ENCODE results near the gene SNX14.

The SNX14 gene

GRCh38 chr6:85468326-85468725 is 125.3 kb downstream of the SNX14 start:
- Histone ChIP-seq H3K4me3 (ENCODE audit: insufficient read depth, low read depth, low read length, poor library complexity, severe bottlenecking) (no peak overlapping the region), H3K9me3 (ENCODE audit: control insufficient read depth, low read length) (no peaks in the 10 kb centered on the region), H3K27me3 (replicated peaks; ENCODE audit: control insufficient read depth, insufficient read depth, low read length, poor library complexity, severe bottlenecking) (peaks cover 3% of the 10 kb centered on the region), H3K4me1 (ENCODE audit: control insufficient read depth, insufficient read depth, low read length, poor library complexity, severe bottlenecking) (no peaks in the 10 kb centered on the region), H3K27ac (ENCODE audit: insufficient read depth, low read length, poor library complexity, severe bottlenecking) (no peak overlapping the region), H3K36me3 (ENCODE audit: control insufficient read depth, insufficient read depth, low read length) (no peaks in the 10 kb centered on the region)
- DNase-seq, result no peak

- H3K27ac ChIP-seq (ENCODE audit: insufficient read depth, low read length, poor library complexity, severe bottlenecking), result no peak overlapping the region
- H3K9me3 ChIP-seq (ENCODE audit: control insufficient read depth, low read length), result no peaks in the 10 kb centered on the region
- DNase-seq, result no peak
- H3K36me3 ChIP-seq (ENCODE audit: control insufficient read depth, insufficient read depth, low read length), result no peaks in the 10 kb centered on the region
- H3K27me3 ChIP-seq (replicated peaks; ENCODE audit: control insufficient read depth, insufficient read depth, low read length, poor library complexity, severe bottlenecking), result peaks cover 3% of the 10 kb centered on the region
- no peak overlapping the region for H3K4me3 ChIP-seq (ENCODE audit: insufficient read depth, low read depth, low read length, poor library complexity, severe bottlenecking)
- H3K4me1 ChIP-seq (ENCODE audit: control insufficient read depth, insufficient read depth, low read length, poor library complexity, severe bottlenecking), result no peaks in the 10 kb centered on the region
These were observed 127.9 kb downstream of the SNX14 start for GRCh38 chr6:85465762-85466161.

- H3K4me1 ChIP-seq (ENCODE audit: control insufficient read depth, insufficient read depth, low read length, poor library complexity, severe bottlenecking), result no peaks in the 10 kb centered on the region
- H3K9me3 ChIP-seq (ENCODE audit: control insufficient read depth, low read length), result no peaks in the 10 kb centered on the region
- H3K27me3 ChIP-seq (replicated peaks; ENCODE audit: control insufficient read depth, insufficient read depth, low read length, poor library complexity, severe bottlenecking), result peaks cover 3% of the 10 kb centered on the region
- no peak overlapping the region for H3K4me3 ChIP-seq (ENCODE audit: insufficient read depth, low read depth, low read length, poor library complexity, severe bottlenecking)
- no peaks in the 10 kb centered on the region for H3K36me3 ChIP-seq (ENCODE audit: control insufficient read depth, insufficient read depth, low read length)
- DNase-seq, result no peak
- H3K27ac ChIP-seq (ENCODE audit: insufficient read depth, low read length, poor library complexity, severe bottlenecking), result no peak overlapping the region
These were observed 128.9 kb downstream of the SNX14 start for GRCh38 chr6:85464722-85465150.

GRCh38 chr6:85464260-85464644 is 129.4 kb downstream of the SNX14 start:
- Histone ChIP-seq H3K4me3 (ENCODE audit: insufficient read depth, low read depth, low read length, poor library complexity, severe bottlenecking) (no peak overlapping the region), H3K27ac (ENCODE audit: insufficient read depth, low read length, poor library complexity, severe bottlenecking) (no peak overlapping the region), H3K4me1 (ENCODE audit: control insufficient read depth, insufficient read depth, low read length, poor library complexity, severe bottlenecking) (no peaks in the 10 kb centered on the region), H3K9me3 (ENCODE audit: control insufficient read depth, low read length) (no peaks in the 10 kb centered on the region), H3K36me3 (ENCODE audit: control insufficient read depth, insufficient read depth, low read length) (no peaks in the 10 kb centered on the region), H3K27me3 (replicated peaks; ENCODE audit: control insufficient read depth, insufficient read depth, low read length, poor library complexity, severe bottlenecking) (peaks cover 3% of the 10 kb centered on the region)
- DNase-seq, result no peak

- Histone ChIP-seq H3K4me3 (ENCODE audit: insufficient read depth, low read depth, low read length, poor library complexity, severe bottlenecking) (no peak overlapping the region), H3K27me3 (replicated peaks; ENCODE audit: control insufficient read depth, insufficient read depth, low read length, poor library complexity, severe bottlenecking) (peaks cover 3% of the 10 kb centered on the region), H3K4me1 (ENCODE audit: control insufficient read depth, insufficient read depth, low read length, poor library complexity, severe bottlenecking) (no peaks in the 10 kb centered on the region), H3K27ac (ENCODE audit: insufficient read depth, low read length, poor library complexity, severe bottlenecking) (no peak overlapping the region), H3K9me3 (ENCODE audit: control insufficient read depth, low read length) (no peaks in the 10 kb centered on the region), H3K36me3 (ENCODE audit: control insufficient read depth, insufficient read depth, low read length) (no peaks in the 10 kb centered on the region)
- no peak for DNase-seq
These were observed 129.9 kb downstream of the SNX14 start for GRCh38 chr6:85463621-85464259.

- Histone ChIP-seq H3K4me1 (ENCODE audit: control insufficient read depth, insufficient read depth, low read length, poor library complexity, severe bottlenecking) (no peaks in the 10 kb centered on the region), H3K9me3 (ENCODE audit: control insufficient read depth, low read length) (no peaks in the 10 kb centered on the region), H3K4me3 (ENCODE audit: insufficient read depth, low read depth, low read length, poor library complexity, severe bottlenecking) (no peak overlapping the region), H3K27ac (ENCODE audit: insufficient read depth, low read length, poor library complexity, severe bottlenecking) (no peak overlapping the region), H3K27me3 (replicated peaks; ENCODE audit: control insufficient read depth, insufficient read depth, low read length, poor library complexity, severe bottlenecking) (peaks cover 3% of the 10 kb centered on the region), H3K36me3 (ENCODE audit: control insufficient read depth, insufficient read depth, low read length) (no peaks in the 10 kb centered on the region)
- DNase-seq, result no peak
These were observed 131.0 kb downstream of the SNX14 start for GRCh38 chr6:85462673-85463072.

GRCh38 chr6:85461798-85462170 is 131.9 kb downstream of the SNX14 start:
- H3K36me3 ChIP-seq (ENCODE audit: control insufficient read depth, insufficient read depth, low read length), result no peaks in the 10 kb centered on the region
- no peaks in the 10 kb centered on the region for H3K9me3 ChIP-seq (ENCODE audit: control insufficient read depth, low read length)
- H3K4me1 ChIP-seq (ENCODE audit: control insufficient read depth, insufficient read depth, low read length, poor library complexity, severe bottlenecking), result no peaks in the 10 kb centered on the region
- no peak for DNase-seq
- no peak overlapping the region for H3K4me3 ChIP-seq (ENCODE audit: insufficient read depth, low read depth, low read length, poor library complexity, severe bottlenecking)
- H3K27me3 ChIP-seq (replicated peaks; ENCODE audit: control insufficient read depth, insufficient read depth, low read length, poor library complexity, severe bottlenecking), result peaks cover 3% of the 10 kb centered on the region
- H3K27ac ChIP-seq (ENCODE audit: insufficient read depth, low read length, poor library complexity, severe bottlenecking), result no peak overlapping the region

- no peaks in the 10 kb centered on the region for H3K27me3 ChIP-seq (replicated peaks; ENCODE audit: control insufficient read depth, insufficient read depth, low read length, poor library complexity, severe bottlenecking)
- DNase-seq, result no peak
- no peaks in the 10 kb centered on the region for H3K36me3 ChIP-seq (ENCODE audit: control insufficient read depth, insufficient read depth, low read length)
- no peaks in the 10 kb centered on the region for H3K9me3 ChIP-seq (ENCODE audit: control insufficient read depth, low read length)
- H3K4me1 ChIP-seq (ENCODE audit: control insufficient read depth, insufficient read depth, low read length, poor library complexity, severe bottlenecking), result no peaks in the 10 kb centered on the region
- no peak overlapping the region for H3K4me3 ChIP-seq (ENCODE audit: insufficient read depth, low read depth, low read length, poor library complexity, severe bottlenecking)
- H3K27ac ChIP-seq (ENCODE audit: insufficient read depth, low read length, poor library complexity, severe bottlenecking), result no peak overlapping the region
These were observed 132.5 kb downstream of the SNX14 start for GRCh38 chr6:85460921-85461797.

- Histone ChIP-seq H3K9me3 (ENCODE audit: control insufficient read depth, low read length) (no peaks in the 10 kb centered on the region), H3K4me3 (ENCODE audit: insufficient read depth, low read depth, low read length, poor library complexity, severe bottlenecking) (no peak overlapping the region), H3K36me3 (ENCODE audit: control insufficient read depth, insufficient read depth, low read length) (no peaks in the 10 kb centered on the region), H3K4me1 (ENCODE audit: control insufficient read depth, insufficient read depth, low read length, poor library complexity, severe bottlenecking) (no peaks in the 10 kb centered on the region), H3K27me3 (replicated peaks; ENCODE audit: control insufficient read depth, insufficient read depth, low read length, poor library complexity, severe bottlenecking) (no peaks in the 10 kb centered on the region), H3K27ac (ENCODE audit: insufficient read depth, low read length, poor library complexity, severe bottlenecking) (no peak overlapping the region)
- no peak for DNase-seq
These were observed 133.3 kb downstream of the SNX14 start for GRCh38 chr6:85460154-85460920.
